RWPE1 (cell line): ENCODE data around the gene GLT1D1.

Experiments used
- CTCF ChIA-PET: fragments of 350-600 bp; sonication (Branson Sonifier 250); formaldehyde crosslinking; extraction: SDS; loops from one replicate; lab custom pipeline; 2021; lab: Yijun Ruan, JAX
- POLR2A ChIA-PET: fragments of 400-600 bp; formaldehyde crosslinking; extraction: SDS; loops from one replicate; lab custom pipeline; 2020; ENCODE audit warnings: antibody characterized with exemption; ENCODE audit not compliant: low non-redundant PET; lab: Yijun Ruan, JAX
- DNase-seq: peaks from one replicate; pipeline ENCODE4 v3.0.0; 2012; ENCODE audit warnings: low spot score
- H3K27ac ChIP-seq: fragments of 450-650 bp; 2 replicates; pipeline ENCODE4 v1.5.1; 2017
- CTCF ChIP-seq: fragments of 450-650 bp; conservative IDR thresholded peaks from 2 replicates; pipeline ENCODE4 v1.5.1; 2017; ENCODE audit warnings: low read depth, mild to moderate bottlenecking

Gene GLT1D1

GRCh38 chr12:128947209-128947608, 93.9 kb downstream of the GLT1D1 start:
- DNase-seq: no peak
- no peak for TF ChIP-seq CTCF
- CTCF ChIA-PET: no interaction called here
- POLR2A ChIA-PET: no interaction called here
- H3K27ac ChIP-seq: no peak overlapping the region

- CTCF ChIA-PET: no interaction called here
- POLR2A ChIA-PET: no interaction called here
- no peak overlapping the region for H3K27ac ChIP-seq
- no peak for DNase-seq
- no peak for TF ChIP-seq CTCF
These were observed 95.8 kb downstream of the GLT1D1 start for GRCh38 chr12:128949086-128949485.

- no peak for DNase-seq
- no peak for TF ChIP-seq CTCF
- ChIA-PET POLR2A (no interaction called here), CTCF (no interaction called here)
- no peak overlapping the region for H3K27ac ChIP-seq
These were observed 98.2 kb downstream of the GLT1D1 start for GRCh38 chr12:128951448-128951847.

GRCh38 chr12:128956755-128957154, 103.5 kb downstream of the GLT1D1 start:
- TF ChIP-seq CTCF: no peak
- no peak for DNase-seq
- ChIA-PET CTCF (no interaction called here), POLR2A (no interaction called here)
- H3K27ac ChIP-seq: no peak overlapping the region

- ChIA-PET CTCF (no interaction called here), POLR2A (no interaction called here)
- H3K27ac ChIP-seq: no peak overlapping the region
- TF ChIP-seq CTCF: no peak
- no peak for DNase-seq
These were observed 106.6 kb downstream of the GLT1D1 start for GRCh38 chr12:128959901-128960300.

GRCh38 chr12:128961308-128961902, 108.1 kb downstream of the GLT1D1 start:
- CTCF ChIA-PET: no interaction called here
- TF ChIP-seq CTCF: no peak
- no peak overlapping the region for H3K27ac ChIP-seq
- POLR2A ChIA-PET: no interaction called here
- no peak for DNase-seq
